C4-2B (cell line): ENCODE results near the gene TSPAN12.

Source experiments
- CTCF ChIP-seq: fragments of 450-650 bp; conservative IDR thresholded peaks from 2 replicates; pipeline ENCODE4 v1.5.1; 2017; ENCODE audit warnings: mild to moderate bottlenecking
- ZFX ChIP-seq: fragments of 450-650 bp; IDR thresholded peaks from 2 replicates; pipeline ENCODE4 v1.6.1; 2017

- no peak for TF ChIP-seq CTCF
- no peak for TF ChIP-seq ZFX
Measured at GRCh38 chr7:120806669-120807068, 51.3 kb downstream of the TSPAN12 start.
